HEK293T (cell line): ENCODE results near the gene LRRC45.

Source experiments
- CTCF ChIA-PET: fragments of 350-600 bp; formaldehyde crosslinking; extraction: SDS; loops from one replicate; lab custom pipeline; 2021; ENCODE audit warnings: antibody characterized with exemption, inconsistent platforms; lab: Yijun Ruan, JAX
- POLR2A ChIA-PET: fragments of 350-600 bp; formaldehyde crosslinking; extraction: SDS; loops from one replicate; lab custom pipeline; 2020; ENCODE audit warnings: antibody characterized with exemption, inconsistent platforms; lab: Yijun Ruan, JAX
- DNase-seq: peaks from one replicate; pipeline ENCODE4 v3.0.0; 2012; ENCODE audit warnings: mixed read lengths; ENCODE audit errors: extremely low spot score
- ARNT ChIP-seq: fragments of 450-650 bp; IDR thresholded peaks from 2 replicates; pipeline ENCODE4 v1.6.1; 2017; ENCODE audit warnings: mild to moderate bottlenecking
- BHLHE40 ChIP-seq: fragments of 450-650 bp; IDR thresholded peaks from 2 replicates; pipeline ENCODE4 v1.6.1; 2016; ENCODE audit warnings: mild to moderate bottlenecking, moderate library complexity, borderline replicate concordance
- CTBP1 ChIP-seq: fragments of 450-650 bp; IDR thresholded peaks from 2 replicates; pipeline ENCODE4 v1.6.1; 2016; ENCODE audit warnings: borderline replicate concordance
- ELF4 ChIP-seq: fragments of 450-650 bp; IDR thresholded peaks from 2 replicates; pipeline ENCODE4 v1.6.1; 2017; ENCODE audit warnings: antibody characterized with exemption
- FOXA1 ChIP-seq: fragments of 450-650 bp; IDR thresholded peaks from 2 replicates; pipeline ENCODE4 v1.6.1; 2016; ENCODE audit warnings: mild to moderate bottlenecking
- FOXK2 ChIP-seq: fragments of 450-650 bp; IDR thresholded peaks from 2 replicates; pipeline ENCODE4 v1.6.1; 2016; ENCODE audit warnings: mild to moderate bottlenecking
- FOXM1 ChIP-seq: fragments of 450-650 bp; IDR thresholded peaks from 2 replicates; pipeline ENCODE4 v1.6.1; 2017; ENCODE audit warnings: mild to moderate bottlenecking, borderline replicate concordance
- HDGF ChIP-seq: fragments of 450-650 bp; IDR thresholded peaks from 2 replicates; pipeline ENCODE4 v1.6.1; 2017; ENCODE audit warnings: antibody characterized with exemption, borderline replicate concordance
- L3MBTL2 ChIP-seq: fragments of 450-650 bp; conservative IDR thresholded peaks from 2 replicates; pipeline ENCODE4 v1.6.1; 2016; ENCODE audit warnings: mild to moderate bottlenecking
- LEF1 ChIP-seq: fragments of 450-650 bp; IDR thresholded peaks from 2 replicates; pipeline ENCODE4 v1.6.1; 2017; ENCODE audit warnings: mild to moderate bottlenecking, borderline replicate concordance
- NFRKB ChIP-seq: fragments of 450-650 bp; IDR thresholded peaks from 2 replicates; pipeline ENCODE4 v1.6.1; 2016; ENCODE audit warnings: mild to moderate bottlenecking, moderate library complexity
- SP1 ChIP-seq: fragments of 450-650 bp; IDR thresholded peaks from 2 replicates; pipeline ENCODE4 v1.6.1; 2017
- SUZ12 ChIP-seq: fragments of 450-650 bp; IDR thresholded peaks from 2 replicates; pipeline ENCODE4 v1.6.1; 2016; ENCODE audit warnings: mild to moderate bottlenecking
- TARDBP ChIP-seq: fragments of 450-650 bp; IDR thresholded peaks from 2 replicates; pipeline ENCODE4 v1.6.1; 2016
- ZNF384 ChIP-seq: fragments of 450-650 bp; IDR thresholded peaks from 2 replicates; pipeline ENCODE4 v1.6.1; 2016
- TF ChIP-seq, protein P1 (sequence below): fragments of 450-650 bp; IDR thresholded peaks from 2 replicates; pipeline ENCODE4 v1.6.1; 2016

The LRRC45 gene

GRCh38 chr17:82058230-82058854 lies 35.2 kb downstream of the LRRC45 start:
- no peak for DNase-seq
- CTCF ChIA-PET: no interaction called here
- POLR2A ChIA-PET: interaction anchor here (0.9 to 1.2 kb wide), 2 partner anchors 8 to 11 kb away, joined by 3 to 4 read pairs; no protein-coding TSS in a partner anchor
- TF ChIP-seq ZNF384: no peak
- no peak for TF ChIP-seq FOXM1
- TF ChIP-seq CTBP1: no peak
- no peak for TF ChIP-seq SUZ12
- TF ChIP-seq, protein P1, sequence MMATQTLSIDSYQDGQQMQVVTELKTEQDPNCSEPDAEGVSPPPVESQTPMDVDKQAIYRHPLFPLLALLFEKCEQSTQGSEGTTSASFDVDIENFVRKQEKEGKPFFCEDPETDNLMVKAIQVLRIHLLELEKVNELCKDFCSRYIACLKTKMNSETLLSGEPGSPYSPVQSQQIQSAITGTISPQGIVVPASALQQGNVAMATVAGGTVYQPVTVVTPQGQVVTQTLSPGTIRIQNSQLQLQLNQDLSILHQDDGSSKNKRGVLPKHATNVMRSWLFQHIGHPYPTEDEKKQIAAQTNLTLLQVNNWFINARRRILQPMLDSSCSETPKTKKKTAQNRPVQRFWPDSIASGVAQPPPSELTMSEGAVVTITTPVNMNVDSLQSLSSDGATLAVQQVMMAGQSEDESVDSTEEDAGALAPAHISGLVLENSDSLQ: no peak
- TF ChIP-seq SP1: no peak
- no peak for TF ChIP-seq BHLHE40
- no peak for TF ChIP-seq ARNT
- TF ChIP-seq L3MBTL2: no peak

- DNase-seq: no peak
- ChIA-PET POLR2A (interaction anchor here (0.9 to 1.2 kb wide), 2 partner anchors 8 to 11 kb away, joined by 3 to 4 read pairs; no protein-coding TSS in a partner anchor), CTCF (no interaction called here)
- TF ChIP-seq SUZ12: no peak
- TF ChIP-seq ELF4: no peak
- TF ChIP-seq L3MBTL2: no peak
- no peak for TF ChIP-seq ARNT
- no peak for TF ChIP-seq FOXA1
- TF ChIP-seq BHLHE40: no peak
- TF ChIP-seq FOXK2: no peak
- TF ChIP-seq, protein P1: no peak
- TF ChIP-seq TARDBP: no peak
- no peak for TF ChIP-seq ZNF384
- no peak for TF ChIP-seq NFRKB
- TF ChIP-seq LEF1: no peak
- TF ChIP-seq HDGF: no peak
- no peak for TF ChIP-seq FOXM1
- no peak for TF ChIP-seq CTBP1
- no peak for TF ChIP-seq SP1
Measured at GRCh38 chr17:82058855-82059249, 35.7 kb downstream of the LRRC45 start.

GRCh38 chr17:82059272-82060000 lies 36.3 kb downstream of the LRRC45 start:
- TF ChIP-seq HDGF (no peak), NFRKB (no peak), SUZ12 (no peak), LEF1 (no peak), FOXK2 (no peak), ZNF384 (no peak), L3MBTL2 (no peak), CTBP1 (no peak), TARDBP (no peak), BHLHE40 (no peak), FOXM1 (no peak)
- CTCF ChIA-PET: no interaction called here
- DNase-seq: no peak
- POLR2A ChIA-PET: interaction anchor here (0.9 to 1.9 kb wide), 4 partner anchors 9 to 39 kb away, joined by 3 to 6 read pairs (median 4); partner anchors contain the start of genes DCXR and FASN

GRCh38 chr17:82060001-82060380 lies 36.9 kb downstream of the LRRC45 start:
- no peak for DNase-seq
- ChIA-PET CTCF (no interaction called here), POLR2A (interaction anchor here (1.1 to 1.9 kb wide), 3 partner anchors 22 to 38 kb away, joined by 3 to 6 read pairs (median 4); partner anchors contain the start of genes DCXR and FASN)
- TF ChIP-seq ARNT (no peak), SP1 (no peak), FOXM1 (no peak), NFRKB (no peak), BHLHE40 (no peak), SUZ12 (no peak)

- DNase-seq: no peak
- ChIA-PET POLR2A (interaction anchor here (1.1 to 6.8 kb wide), 5 partner anchors 6 to 38 kb away, joined by 3 to 46 read pairs (median 4); partner anchors contain the start of genes DCXR, FASN, GPS1 and RAC3), CTCF (no interaction called here)
- no peak for TF ChIP-seq SUZ12
- no peak for TF ChIP-seq LEF1
Measured at GRCh38 chr17:82060614-82061013, 37.5 kb downstream of the LRRC45 start.

DNA sequence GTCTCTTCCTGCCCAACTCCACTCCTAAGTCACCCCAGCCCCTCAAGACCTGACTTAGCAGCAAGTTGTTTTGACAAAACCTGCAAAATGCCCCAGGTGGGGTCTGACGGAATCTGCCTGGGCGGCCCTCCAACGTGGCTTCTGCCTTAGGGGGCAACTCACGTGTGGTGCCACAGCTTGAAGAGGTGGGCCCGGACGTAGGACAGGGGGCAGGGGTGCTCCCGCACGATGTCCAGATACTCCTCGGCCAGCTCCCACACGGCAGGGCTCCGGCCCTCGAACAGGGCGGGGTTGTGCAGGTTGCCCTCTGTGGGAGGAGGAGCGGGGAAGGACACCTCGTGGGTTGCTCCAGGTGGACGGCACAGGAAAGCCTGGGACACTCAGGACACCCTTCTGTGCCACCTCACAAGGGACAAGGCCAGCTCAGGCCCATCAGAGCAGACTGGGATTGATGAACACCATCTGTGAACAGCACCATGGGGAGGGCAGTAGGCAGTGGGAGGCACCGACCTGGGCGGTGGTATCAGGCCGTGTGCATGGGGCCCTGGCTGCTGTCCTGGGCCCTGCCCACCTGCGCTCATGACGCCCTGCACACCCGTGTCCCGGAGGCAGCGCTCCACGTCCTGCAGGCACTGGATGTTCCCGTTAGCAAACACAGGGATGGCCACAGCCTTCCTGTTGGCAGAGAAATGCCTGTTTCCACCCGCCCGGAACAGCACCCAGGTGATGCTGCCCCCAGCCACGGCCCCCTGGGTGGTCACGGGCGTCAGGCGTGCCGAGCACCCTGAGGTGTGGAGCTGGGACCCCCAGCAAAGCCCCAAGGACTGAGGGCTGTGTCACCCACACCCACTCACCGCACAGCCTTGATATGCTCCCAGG lies 38.2 kb downstream of the LRRC45 start:
- POLR2A ChIA-PET: interaction anchor here (1.1 to 6.8 kb wide), 6 partner anchors 7 to 37 kb away, joined by 3 to 46 read pairs (median 5); partner anchors contain the start of genes DCXR, FASN, GPS1 and RAC3
- TF ChIP-seq ZNF384: no peak
- no peak for TF ChIP-seq FOXM1
- TF ChIP-seq FOXA1: no peak
- no peak for TF ChIP-seq SUZ12
- TF ChIP-seq SP1: no peak
- no peak for TF ChIP-seq BHLHE40
- TF ChIP-seq L3MBTL2: no peak
- TF ChIP-seq, protein P1: no peak
- no peak for TF ChIP-seq HDGF
- CTCF ChIA-PET: no interaction called here
- DNase-seq: no peak
